Measurements from ENCODE around the gene NOP53.
"Not testable (repeated sequence)": the region's sequence is repeated elsewhere in the genome, so short reads cannot be mapped to it uniquely, and the experiment has no call there.

The NOP53 gene

DNA sequence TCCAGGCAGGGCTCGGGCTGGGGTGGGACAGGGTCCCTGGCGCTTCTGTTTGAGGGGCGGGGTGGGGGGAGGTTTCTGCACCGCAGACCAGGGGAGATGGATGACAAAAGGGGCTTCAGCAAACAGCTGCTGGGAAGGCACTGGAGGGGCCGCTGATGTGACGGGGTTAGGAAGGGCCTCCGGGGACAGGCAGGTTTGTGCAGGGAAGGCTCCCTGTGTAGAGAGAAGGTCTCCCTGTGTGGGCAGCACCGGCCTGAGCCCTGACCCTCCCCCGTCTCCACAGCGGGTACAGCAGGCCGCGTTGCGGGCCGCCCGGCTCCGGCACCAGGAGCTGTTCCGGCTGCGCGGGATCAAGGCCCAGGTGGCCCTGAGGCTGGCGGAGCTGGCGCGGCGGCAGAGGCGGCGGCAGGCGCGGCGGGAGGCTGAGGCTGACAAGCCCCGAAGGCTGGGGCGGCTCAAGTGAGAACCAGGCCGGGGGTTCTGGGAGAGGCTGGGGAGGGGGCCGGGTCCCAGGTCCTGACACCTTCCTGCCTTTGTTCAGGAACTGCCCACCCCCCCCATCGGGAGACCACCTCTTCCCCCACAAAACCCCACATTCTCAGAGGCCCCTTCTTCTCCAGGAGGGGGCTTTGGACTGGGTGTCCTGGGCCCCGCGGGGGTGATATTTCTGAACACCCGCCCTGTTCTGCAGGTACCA, 9.9 kb downstream of the NOP53 start:
- no peak for DNase-seq

GRCh38 chr19:47755762-47756626, 10.6 kb downstream of the NOP53 start:
- no peak for DNase-seq

DNA sequence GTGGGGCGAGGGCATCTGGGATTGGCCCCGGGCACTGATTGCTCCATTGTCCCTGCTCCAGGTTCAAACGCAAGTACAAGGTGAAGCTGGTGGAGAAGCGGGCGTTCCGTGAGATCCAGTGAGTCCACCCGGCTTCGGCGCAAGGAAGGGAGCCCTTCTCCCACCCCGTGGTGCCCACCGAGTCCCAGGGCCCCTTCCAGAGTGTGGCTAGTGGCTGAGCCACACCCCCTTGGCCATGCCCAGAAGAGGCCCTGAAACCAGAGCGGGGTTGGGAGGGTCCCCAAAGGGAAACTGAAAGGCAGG, 11.2 kb downstream of the NOP53 start:
- no peak for DNase-seq

GRCh38 chr19:47756953-47757608, 11.7 kb downstream of the NOP53 start:
- DNase-seq = no peak

DNA sequence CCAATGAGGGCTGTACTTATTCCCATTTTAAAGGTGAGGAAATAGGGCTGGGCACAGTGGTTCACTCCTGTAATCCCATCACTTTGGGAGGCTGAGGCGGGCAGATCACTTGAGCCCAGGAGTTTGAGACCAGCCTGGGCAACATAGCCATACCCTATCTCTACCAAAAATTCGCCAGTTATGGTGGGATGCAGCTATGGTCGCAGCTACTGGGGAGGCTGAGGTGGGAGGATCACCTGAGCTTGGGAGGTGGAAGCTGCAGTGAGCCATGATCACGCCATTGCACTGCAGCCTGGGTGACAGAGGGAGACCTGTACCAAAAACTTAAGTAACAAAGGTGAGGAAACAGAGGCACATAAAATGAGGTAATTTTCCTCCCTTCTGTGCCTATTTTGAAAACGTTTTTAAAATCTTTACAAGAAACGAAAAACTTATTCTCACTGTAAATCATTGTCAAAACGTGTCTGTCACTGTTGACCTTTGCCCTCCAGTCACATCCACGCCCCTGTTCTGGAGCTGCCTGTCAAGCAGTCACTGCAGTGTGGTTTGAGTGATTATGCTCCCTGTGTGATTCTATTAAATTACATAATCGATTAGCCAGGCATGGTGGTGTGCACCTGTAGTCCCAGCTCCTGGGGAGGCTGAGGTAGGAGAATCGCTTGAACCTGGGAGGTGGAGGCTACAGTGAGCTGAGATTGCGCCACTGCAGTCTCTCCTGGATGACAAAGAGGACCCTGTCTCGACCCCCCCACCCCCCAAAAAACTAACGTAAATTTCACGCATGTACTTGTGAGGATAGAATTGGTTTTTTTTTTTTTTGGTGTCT, 12.5 kb downstream of the NOP53 start:
- no peak for DNase-seq

- DNase-seq = no peak
Observed at GRCh38 chr19:47758443-47758804, 13.1 kb downstream of the NOP53 start.

- DNase-seq = no peak
Observed at GRCh38 chr19:47760632-47760999, 15.3 kb downstream of the NOP53 start.

DNA sequence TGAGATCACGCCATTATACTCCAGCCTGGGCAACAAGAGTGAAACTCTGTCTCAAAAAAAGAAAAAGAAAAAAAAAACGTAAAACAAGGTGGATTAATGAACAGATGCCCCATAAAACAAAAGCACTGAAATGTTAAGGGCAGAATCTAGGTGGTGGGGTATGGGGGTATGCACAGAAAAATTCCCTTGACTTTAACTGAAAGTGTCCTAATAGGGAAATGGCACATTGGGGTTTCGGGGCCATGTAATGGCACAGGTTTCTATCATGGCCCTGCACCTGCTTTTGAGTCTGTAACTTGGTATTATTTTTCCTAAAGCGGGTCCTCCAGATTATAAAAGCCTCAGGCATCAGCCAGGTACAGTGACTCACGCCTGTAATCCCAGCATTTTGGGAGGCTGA, 16.2 kb downstream of the NOP53 start:
- no peak for DNase-seq

DNA sequence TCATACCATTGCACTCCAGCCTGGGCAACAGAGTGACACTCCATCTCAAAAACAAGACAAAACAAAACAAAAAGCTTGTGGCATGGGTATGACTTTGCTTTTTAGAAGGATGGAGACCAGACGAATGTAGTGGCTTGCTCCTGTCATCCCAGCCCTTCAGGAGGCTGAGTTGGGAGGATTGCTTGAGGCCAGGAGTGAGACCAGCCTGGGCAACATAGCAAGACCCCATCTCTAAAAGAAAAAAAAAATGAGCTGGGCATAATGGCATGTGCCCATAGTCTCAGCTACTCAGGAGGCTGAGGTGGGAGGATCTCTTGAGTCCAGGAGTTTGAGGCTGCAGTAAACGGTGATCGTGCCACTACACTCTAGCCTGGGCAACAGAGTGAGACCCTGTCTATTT, 16.8 kb downstream of the NOP53 start:
- no peak for DNase-seq

GRCh38 chr19:47762615-47763308, 17.4 kb downstream of the NOP53 start:
- DNase-seq = no peak

DNA sequence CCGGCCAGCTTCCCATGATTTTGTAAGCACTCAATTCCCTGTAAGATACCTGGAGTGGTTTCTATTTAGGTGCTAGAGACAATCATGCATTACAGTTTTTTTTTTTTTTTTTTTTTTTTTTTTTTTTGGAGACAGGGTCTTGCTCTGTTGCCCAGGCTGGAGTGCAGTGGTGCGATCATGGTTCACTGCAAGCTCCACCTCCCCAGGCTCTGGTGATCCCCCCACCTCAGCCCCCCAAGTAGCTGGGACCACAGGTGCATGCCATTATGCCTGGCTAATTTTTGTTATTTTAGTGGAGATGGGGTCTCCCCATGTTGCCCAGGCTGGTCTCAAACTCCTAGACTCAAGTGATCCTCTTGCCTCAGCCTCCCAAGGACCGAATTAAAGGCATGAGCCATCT, 19.4 kb downstream of the NOP53 start:
- not testable (repeated sequence) for DNase-seq

DNA sequence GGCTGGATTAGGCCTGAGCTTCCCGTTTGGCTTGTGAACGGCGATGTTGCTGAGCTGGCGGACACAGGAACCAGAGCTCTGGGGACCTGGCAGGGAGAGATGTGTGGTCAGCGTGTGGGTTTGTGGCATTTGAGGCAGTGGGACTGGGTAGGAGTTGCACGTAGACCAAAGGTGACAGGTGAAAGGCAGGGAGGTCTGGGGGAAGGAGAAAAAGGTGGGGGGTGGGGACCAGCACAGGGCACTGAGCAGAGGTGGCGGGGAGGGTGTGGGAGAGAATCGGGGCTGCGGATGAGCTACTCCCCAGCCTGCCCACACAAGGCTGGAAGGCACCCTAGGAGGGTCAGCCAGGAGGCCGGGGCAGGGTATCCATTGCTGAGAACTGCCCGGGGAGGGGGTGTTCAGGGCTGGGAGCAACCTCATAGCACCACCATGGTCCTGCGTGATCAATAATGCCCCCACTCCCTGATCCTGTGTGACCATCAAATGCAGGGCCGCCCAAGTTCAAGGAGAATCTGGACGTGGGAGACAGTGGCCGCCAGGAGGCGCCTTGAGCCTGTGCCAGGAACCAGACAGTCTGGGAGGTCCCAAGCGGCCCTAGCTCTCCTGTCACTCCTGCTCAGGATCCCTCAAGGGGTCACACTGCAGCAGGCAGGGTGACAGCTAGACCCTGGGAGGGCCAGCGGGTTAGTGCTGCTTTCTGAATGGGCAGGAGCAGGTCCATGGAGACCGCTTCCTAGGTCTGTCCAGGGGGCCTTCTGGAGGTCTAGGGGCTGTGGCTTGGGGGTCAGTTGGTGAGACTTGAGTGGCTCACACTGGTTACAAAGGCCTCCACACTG, 20.4 kb downstream of the NOP53 start:
- peak; percentile 38 for DNase-seq

GRCh38 chr19:47766359-47766620, 20.9 kb downstream of the NOP53 start:
- DNase-seq = no peak

- DNase-seq = no peak
Observed at GRCh38 chr19:47766670-47767069, 21.3 kb downstream of the NOP53 start.

DNA sequence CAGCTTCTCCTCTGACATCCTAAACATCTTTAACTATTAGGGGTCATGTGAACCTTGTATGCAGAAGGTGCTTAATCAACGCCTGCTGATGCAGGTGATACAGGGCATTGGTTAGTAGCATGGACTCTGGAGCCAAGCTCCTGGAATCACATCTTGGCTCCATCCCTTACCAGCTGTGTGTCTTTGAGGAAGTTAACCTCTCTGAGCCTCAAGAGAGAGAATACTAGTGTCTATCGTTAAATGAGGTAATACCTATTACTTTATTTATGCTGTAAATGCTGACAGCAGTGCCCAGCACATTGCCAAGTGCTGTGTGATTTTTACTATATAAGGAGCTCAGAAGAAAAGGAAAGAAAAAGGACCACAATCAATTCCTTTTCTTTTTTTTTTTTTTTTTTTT, 22.0 kb downstream of the NOP53 start:
- DNase-seq = no peak

DNA sequence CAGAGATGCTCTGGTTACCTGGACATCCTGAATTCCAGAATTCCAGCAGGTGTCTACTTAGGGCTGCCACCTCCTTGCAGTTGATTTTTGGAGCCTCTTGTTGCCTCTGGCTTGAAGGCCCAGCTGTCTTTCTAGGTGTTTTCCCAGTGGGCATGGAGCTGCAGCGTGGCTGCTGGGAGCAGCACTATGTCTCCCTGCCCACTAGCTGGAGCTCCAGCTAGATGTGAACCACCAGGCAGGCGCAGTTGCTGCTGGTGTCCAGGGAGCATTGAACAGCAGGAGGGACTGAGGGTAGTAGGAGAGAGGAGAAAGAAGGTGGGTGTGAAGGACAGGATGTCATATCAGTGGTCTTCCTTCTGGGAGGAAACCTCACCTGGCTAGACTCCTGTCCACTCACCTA, 23.3 kb downstream of the NOP53 start:
- DNase-seq = no peak

GRCh38 chr19:47769534-47769933, 24.2 kb downstream of the NOP53 start:
- no peak for DNase-seq

DNA sequence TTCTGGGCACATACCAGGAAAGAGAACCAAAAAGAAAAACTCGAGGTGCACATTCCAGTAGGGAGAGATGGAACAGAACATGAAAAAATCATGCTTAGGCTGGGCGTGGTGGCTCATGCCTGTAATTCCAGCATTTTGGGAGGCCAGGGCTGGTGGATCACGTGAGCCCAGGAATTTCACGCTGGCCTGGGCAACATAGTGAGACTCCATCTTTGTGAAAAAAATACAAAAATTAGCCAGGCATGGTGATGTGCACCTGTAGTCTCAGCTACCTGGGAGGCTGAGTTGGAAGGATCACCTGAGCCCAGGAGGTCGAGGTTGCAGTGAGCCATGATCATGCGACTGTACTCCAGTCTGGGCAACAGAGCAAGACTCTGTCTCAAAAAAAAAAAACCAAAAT, 25.9 kb downstream of the NOP53 start:
- DNase-seq = not testable (repeated sequence)

DNA sequence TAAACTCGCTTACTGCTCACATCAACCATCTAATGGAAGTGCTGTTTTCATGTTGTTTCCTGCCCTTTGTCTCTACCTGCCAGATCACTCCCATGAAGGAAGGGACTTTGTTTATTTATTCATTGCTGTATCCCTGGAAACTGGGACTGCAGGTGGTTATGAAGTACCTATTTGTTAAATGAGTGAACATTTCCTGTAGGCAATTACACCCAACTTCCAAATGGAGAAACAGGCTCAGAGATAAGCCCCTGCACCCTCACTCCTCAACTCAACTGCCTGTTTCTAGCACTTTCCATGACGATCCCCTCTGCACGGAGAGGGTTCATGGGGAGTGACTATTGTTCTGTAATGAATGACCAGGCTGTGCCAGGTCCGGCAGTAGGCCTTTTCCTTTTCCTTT, 31.2 kb downstream of the NOP53 start:
- DNase-seq = no peak

DNA sequence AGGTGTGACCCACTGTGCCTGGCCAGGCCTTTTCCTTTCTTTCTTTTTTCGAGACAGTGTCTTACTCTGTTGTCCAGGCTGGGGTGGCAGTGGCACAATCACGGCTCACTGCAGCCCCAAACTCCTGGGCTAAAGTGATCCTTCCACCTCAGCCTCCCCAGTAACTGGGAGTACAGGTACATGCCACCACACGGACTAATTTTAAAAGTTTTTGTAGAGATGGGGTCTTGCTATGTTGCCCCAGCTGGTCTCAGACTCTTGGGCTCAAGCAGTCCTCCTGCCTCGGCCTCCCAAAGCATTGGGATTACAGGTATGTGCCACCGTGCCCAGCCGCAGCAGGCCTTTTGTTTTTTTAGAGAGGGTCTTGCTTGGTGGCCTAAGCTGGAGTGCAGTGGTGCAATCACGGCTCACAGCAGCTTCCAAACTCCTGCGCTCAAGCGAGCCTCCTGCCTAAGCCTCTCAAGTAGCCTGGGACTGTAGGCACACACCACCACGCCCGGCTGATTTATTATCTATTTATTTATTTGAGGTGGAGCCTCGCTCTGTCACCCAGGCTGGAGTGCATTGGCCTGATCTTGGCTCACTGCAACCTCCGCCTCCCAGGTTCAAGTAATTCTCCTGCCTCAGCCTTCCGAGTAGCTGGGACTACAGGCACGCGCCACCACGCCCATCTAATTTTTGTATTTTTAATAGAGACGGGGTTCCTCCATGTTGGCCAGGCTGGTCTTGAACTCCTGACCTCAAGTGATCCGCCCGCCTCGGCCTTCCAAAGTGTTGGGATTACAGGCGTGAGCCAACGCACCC, 32.1 kb downstream of the NOP53 start:
- DNase-seq = not testable (repeated sequence)
